Measurements from ENCODE around the gene SLC35F4. TPM values are rescaled to one million over a fixed set of nuclear protein-coding genes. Genes with fewer than 3 reads are reported as not detected.

SLC35F4 gene
- total and polyA plus RNA-seq, 2 donors (not counting 3 experiments of a cell fraction or from before 2014, with no cell fraction given), result not detected

DNA sequence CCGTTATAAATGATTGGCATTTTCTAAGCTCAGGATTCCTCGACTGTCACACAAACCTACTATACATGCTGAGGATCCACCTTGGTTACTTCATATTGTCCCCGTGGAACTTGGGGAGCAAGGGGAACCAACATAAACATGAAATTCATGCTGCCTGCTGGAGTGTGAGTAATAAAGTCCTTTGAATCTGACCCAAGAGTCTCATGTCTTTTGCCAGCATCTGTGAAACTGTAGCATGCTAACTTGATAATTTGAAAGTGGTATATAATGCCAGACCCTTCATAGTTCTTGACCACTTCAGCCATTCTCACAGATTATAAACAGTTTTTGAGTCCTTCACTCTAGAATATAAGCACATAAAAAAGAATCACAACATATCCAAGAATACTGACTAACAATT is 17.1 kb downstream of the SLC35F4 start:
- H3K9me1 ChIP-seq (replicated peaks; ENCODE audit: control insufficient read depth, extremely low read depth, insufficient read depth, low read length), result no peaks in the 10 kb centered on the region
- no peaks in the 10 kb centered on the region for H3K27me3 ChIP-seq (ENCODE audit: control insufficient read depth in 2 of 2, insufficient read depth in 2 of 2, low read length in 2 of 2)
- TF ChIP-seq CTCF (IDR thresholded peaks at IDR 0.05; ENCODE audit: extremely low read depth in 1 of 2, insufficient read depth in 1 of 2, low read depth in 1 of 2, low read length in 2 of 2) (no peak), POLR2AphosphoS5 (IDR thresholded peaks at IDR 0.05; ENCODE audit: insufficient read depth, low read depth, low read length) (no peak), JUN (IDR thresholded peaks at IDR 0.05; ENCODE audit: borderline replicate concordance, insufficient read depth, insufficient read length, low read depth) (no peak), POLR2A (IDR thresholded peaks at IDR 0.05; ENCODE audit: low read depth, low read length) (no peak), FOS (IDR thresholded peaks at IDR 0.05; ENCODE audit: borderline replicate concordance, insufficient read depth, low read length) (no peak)
- TF ChIP-seq, protein P1, sequence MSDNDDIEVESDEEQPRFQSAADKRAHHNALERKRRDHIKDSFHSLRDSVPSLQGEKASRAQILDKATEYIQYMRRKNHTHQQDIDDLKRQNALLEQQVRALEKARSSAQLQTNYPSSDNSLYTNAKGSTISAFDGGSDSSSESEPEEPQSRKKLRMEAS (IDR thresholded peaks at IDR 0.05; ENCODE audit: insufficient read depth, insufficient read length), result no peak
- no peaks in the 10 kb centered on the region for H3K4me1 ChIP-seq (ENCODE audit: control insufficient read depth, extremely low read depth, insufficient read depth, low read length)
- H2AFZ ChIP-seq (ENCODE audit: low read depth, low read length), result no peak overlapping the region
- intact Hi-C loops (cut with micrococcal nuclease), result no loop called here
- no peaks in the 10 kb centered on the region for H3K36me3 ChIP-seq (ENCODE audit: control insufficient read depth in 2 of 2, extremely low read depth in 1 of 2, insufficient read depth in 2 of 2, low read length in 2 of 2)
- no peak overlapping the region for H3K27ac ChIP-seq (ENCODE audit: insufficient read depth, low read depth, low read length)
- no peaks in the 10 kb centered on the region for H3K9me3 ChIP-seq (replicated peaks; ENCODE audit: control insufficient read depth, insufficient read depth, low read length)
- H3K9ac ChIP-seq (replicated peaks; ENCODE audit: extremely low read depth, insufficient read depth, low read length), result no peak overlapping the region
- H3K4me3 ChIP-seq (replicated peaks in 1 of 3; ENCODE audit: insufficient read depth in 1 of 3, low read depth in 1 of 3, low read length in 3 of 3), result no peak overlapping the region
- DNase-seq (ENCODE audit: low read depth, low spot score) (no peak), FAIRE-seq (no peak)
- H4K20me1 ChIP-seq (replicated peaks; ENCODE audit: control insufficient read depth, extremely low read depth, insufficient read depth, low read length), result no peaks in the 10 kb centered on the region
- no peaks in the 10 kb centered on the region for H3K79me2 ChIP-seq (ENCODE audit: control insufficient read depth, insufficient read depth, low read length)
- BruUV-seq (replicated peaks), result no TSS peak
- dilution Hi-C loops (cut with MboI; ENCODE audit: extremely low pct_ligation_motif_present, low sequenced_read_pairs), result no loop called here
- H3K4me2 ChIP-seq (ENCODE audit: insufficient read depth, low read length), result no peak overlapping the region
- CTCF ChIA-PET, result no interaction called here
- POLR2A ChIA-PET, result no interaction called here

GRCh38 chr14:57848353-57848752 is 17.5 kb downstream of the SLC35F4 start:
- no peak for FAIRE-seq
- Histone ChIP-seq H3K9ac (replicated peaks; ENCODE audit: extremely low read depth, insufficient read depth, low read length) (no peak overlapping the region), H4K20me1 (replicated peaks; ENCODE audit: control insufficient read depth, extremely low read depth, insufficient read depth, low read length) (no peaks in the 10 kb centered on the region), H2AFZ (ENCODE audit: low read depth, low read length) (no peak overlapping the region), H3K27ac (ENCODE audit: insufficient read depth, low read depth, low read length) (no peak overlapping the region), H3K9me1 (replicated peaks; ENCODE audit: control insufficient read depth, extremely low read depth, insufficient read depth, low read length) (no peaks in the 10 kb centered on the region), H3K4me2 (ENCODE audit: insufficient read depth, low read length) (no peak overlapping the region), H3K27me3 (ENCODE audit: control insufficient read depth in 2 of 2, insufficient read depth in 2 of 2, low read length in 2 of 2) (no peaks in the 10 kb centered on the region), H3K4me1 (ENCODE audit: control insufficient read depth, extremely low read depth, insufficient read depth, low read length) (no peaks in the 10 kb centered on the region), H3K79me2 (ENCODE audit: control insufficient read depth, insufficient read depth, low read length) (no peaks in the 10 kb centered on the region), H3K4me3 (replicated peaks in 1 of 3; ENCODE audit: insufficient read depth in 1 of 3, low read depth in 1 of 3, low read length in 3 of 3) (no peak overlapping the region), H3K36me3 (ENCODE audit: control insufficient read depth in 2 of 2, extremely low read depth in 1 of 2, insufficient read depth in 2 of 2, low read length in 2 of 2) (no peaks in the 10 kb centered on the region), H3K9me3 (replicated peaks; ENCODE audit: control insufficient read depth, insufficient read depth, low read length) (no peaks in the 10 kb centered on the region)
- intact Hi-C loops (cut with micrococcal nuclease), result no loop called here
- ChIA-PET CTCF (no interaction called here), POLR2A (no interaction called here)
- TF ChIP-seq MYC (IDR thresholded peaks at IDR 0.05; ENCODE audit: low read depth, low read length), result no peak
- TF ChIP-seq POLR2AphosphoS5 (IDR thresholded peaks at IDR 0.05; ENCODE audit: insufficient read depth, low read depth, low read length), result no peak
- TF ChIP-seq, protein P1 (IDR thresholded peaks at IDR 0.05; ENCODE audit: insufficient read depth, insufficient read length), result no peak
- no peak for TF ChIP-seq EZH2 (IDR thresholded peaks at IDR 0.05; ENCODE audit: borderline replicate concordance, low read depth, low read length, severe bottlenecking)
- BruUV-seq (replicated peaks), result no TSS peak
- dilution Hi-C loops (cut with MboI; ENCODE audit: extremely low pct_ligation_motif_present, low sequenced_read_pairs), result no loop called here
- DNase-seq (ENCODE audit: low read depth, low spot score), result no peak

All from endothelial cell of umbilical vein (primary cell).